GM21723 (cell line): ENCODE measurements around the gene PCNT.
A peak's percentile ranks its signal among the peaks of the same experiment; 100 is the strongest.

Experiments
- ATAC-seq: cut with Tn5 transposase; IDR thresholded peaks from one replicate; pipeline ENCODE4 v1.9.1; 2021; ENCODE audit warnings: mild to moderate bottlenecking, moderate library complexity; ENCODE audit not compliant: unreplicated experiment

PCNT gene

GRCh38 chr21:46323710-46324389 lies at the start of gene PCNT, which contains the start of gene C21orf58:
Gene PCNT (plus strand): TSS chr21:46324156. CDS start chr21:46324229, 73 bp downstream.
Gene C21orf58 (minus strand): TSS chr21:46323870. CDS start chr21:46322738, 1,132 bp downstream.
- ATAC-seq: peak; percentile 71

- no peak for ATAC-seq
Measured at GRCh38 chr21:46274797-46275390, 49.1 kb upstream of the PCNT start.

- no peak for ATAC-seq
Measured at GRCh38 chr21:46284077-46284644, 39.8 kb upstream of the PCNT start.

- ATAC-seq: no peak
Measured at GRCh38 chr21:46284733-46285132, 39.2 kb upstream of the PCNT start.

GRCh38 chr21:46285206-46285661 lies 38.7 kb upstream of the PCNT start, which contains the start of gene MCM3AP:
Gene MCM3AP (minus strand): TSS chr21:46285611. CDS start chr21:46285286, 325 bp downstream.
- ATAC-seq: no peak

- ATAC-seq: peak; percentile 85
Measured at GRCh38 chr21:46285761-46286647, 38.0 kb upstream of the PCNT start, which contains the start of gene YBEY. Gene YBEY (plus strand): TSS chr21:46286342. CDS start chr21:46286914, 572 bp downstream.

- no peak for ATAC-seq
Measured at GRCh38 chr21:46286648-46287002, 37.3 kb upstream of the PCNT start.

- no peak for ATAC-seq
Measured at GRCh38 chr21:46287541-46287940, 36.4 kb upstream of the PCNT start.

- no peak for ATAC-seq
Measured at GRCh38 chr21:46289655-46290179, 34.2 kb upstream of the PCNT start.

GRCh38 chr21:46291561-46291960 lies 32.4 kb upstream of the PCNT start:
- no peak for ATAC-seq

- no peak for ATAC-seq
Measured at GRCh38 chr21:46294647-46295176, 29.2 kb upstream of the PCNT start.

- no peak for ATAC-seq
Measured at GRCh38 chr21:46295177-46295770, 28.7 kb upstream of the PCNT start.

- ATAC-seq: no peak
Measured at GRCh38 chr21:46295996-46296752, 27.8 kb upstream of the PCNT start.

- ATAC-seq: no peak
Measured at GRCh38 chr21:46297338-46298271, 26.4 kb upstream of the PCNT start.

GRCh38 chr21:46299167-46299566 lies 24.8 kb upstream of the PCNT start:
- ATAC-seq: no peak

- ATAC-seq: no peak
Measured at GRCh38 chr21:46301759-46302158, 22.2 kb upstream of the PCNT start.

- ATAC-seq: no peak
Measured at GRCh38 chr21:46304437-46304836, 19.5 kb upstream of the PCNT start.

- no peak for ATAC-seq
Measured at GRCh38 chr21:46304955-46305354, 19.0 kb upstream of the PCNT start.
